Measurements from ENCODE around the gene SOD2. TPM values are rescaled to one million over a fixed set of nuclear protein-coding genes. Genes with fewer than 3 reads are reported as not detected.
A peak's percentile ranks its signal among the peaks of the same experiment; 100 is the strongest.

SOD2 gene
- total RNA-seq, 1 donor from 2014 or later, result 100 TPM

- Mint-ChIP-seq H3K9me3 (no peaks in the 10 kb centered on the region), H3K36me3 (peaks cover 29% of the 10 kb centered on the region), H3K4me1 (ENCODE audit: unreplicated experiment) (peaks cover 16% of the 10 kb centered on the region), H3K4me3 (no peak overlapping the region), H3K27ac (peak overlapping the region; percentile 1), H3K27me3 (no peaks in the 10 kb centered on the region)
- TF ChIP-seq, protein P1, sequence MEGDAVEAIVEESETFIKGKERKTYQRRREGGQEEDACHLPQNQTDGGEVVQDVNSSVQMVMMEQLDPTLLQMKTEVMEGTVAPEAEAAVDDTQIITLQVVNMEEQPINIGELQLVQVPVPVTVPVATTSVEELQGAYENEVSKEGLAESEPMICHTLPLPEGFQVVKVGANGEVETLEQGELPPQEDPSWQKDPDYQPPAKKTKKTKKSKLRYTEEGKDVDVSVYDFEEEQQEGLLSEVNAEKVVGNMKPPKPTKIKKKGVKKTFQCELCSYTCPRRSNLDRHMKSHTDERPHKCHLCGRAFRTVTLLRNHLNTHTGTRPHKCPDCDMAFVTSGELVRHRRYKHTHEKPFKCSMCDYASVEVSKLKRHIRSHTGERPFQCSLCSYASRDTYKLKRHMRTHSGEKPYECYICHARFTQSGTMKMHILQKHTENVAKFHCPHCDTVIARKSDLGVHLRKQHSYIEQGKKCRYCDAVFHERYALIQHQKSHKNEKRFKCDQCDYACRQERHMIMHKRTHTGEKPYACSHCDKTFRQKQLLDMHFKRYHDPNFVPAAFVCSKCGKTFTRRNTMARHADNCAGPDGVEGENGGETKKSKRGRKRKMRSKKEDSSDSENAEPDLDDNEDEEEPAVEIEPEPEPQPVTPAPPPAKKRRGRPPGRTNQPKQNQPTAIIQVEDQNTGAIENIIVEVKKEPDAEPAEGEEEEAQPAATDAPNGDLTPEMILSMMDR (conservative IDR thresholded peaks at IDR 0.05), result no peak
- DNase-seq (ENCODE audit: extremely low spot score, unreplicated experiment), result no peak
Observed at GRCh38 chr6:159689001-159689400, 4.0 kb downstream of the SOD2 start.

- no peak for DNase-seq (ENCODE audit: extremely low spot score, unreplicated experiment)
- H3K27ac Mint-ChIP-seq, result peak overlapping the region; percentile 1
- no peaks in the 10 kb centered on the region for H3K27me3 Mint-ChIP-seq
- TF ChIP-seq, protein P1 (conservative IDR thresholded peaks at IDR 0.05), result no peak
- no peaks in the 10 kb centered on the region for H3K9me3 Mint-ChIP-seq
- H3K36me3 Mint-ChIP-seq, result peaks cover 29% of the 10 kb centered on the region
- no peak overlapping the region for H3K4me3 Mint-ChIP-seq
- peaks cover 13% of the 10 kb centered on the region for H3K4me1 Mint-ChIP-seq (ENCODE audit: unreplicated experiment)
Observed at GRCh38 chr6:159688266-159688905, 4.7 kb downstream of the SOD2 start.

DNA sequence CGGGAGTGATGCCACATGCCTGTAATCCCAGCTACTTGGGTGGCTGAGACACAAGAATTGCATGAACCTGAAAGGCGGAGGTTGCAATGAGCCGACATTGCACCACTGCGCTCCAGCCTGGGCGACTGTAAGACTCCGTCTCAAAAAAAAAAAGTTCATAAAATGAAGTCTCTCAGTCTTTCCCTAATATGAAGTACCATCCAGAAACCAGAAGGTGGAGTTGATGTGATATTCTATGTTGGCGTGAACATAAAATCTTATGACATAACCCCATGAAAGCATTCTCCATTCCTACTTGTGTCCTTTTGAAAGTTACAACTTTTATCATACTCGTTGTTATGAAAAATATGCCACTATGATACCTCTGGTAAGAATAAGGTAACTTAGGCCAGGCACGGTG is 5.7 kb downstream of the SOD2 start:
- TF ChIP-seq, protein P1 (conservative IDR thresholded peaks at IDR 0.05), result peak; percentile 27

DNA sequence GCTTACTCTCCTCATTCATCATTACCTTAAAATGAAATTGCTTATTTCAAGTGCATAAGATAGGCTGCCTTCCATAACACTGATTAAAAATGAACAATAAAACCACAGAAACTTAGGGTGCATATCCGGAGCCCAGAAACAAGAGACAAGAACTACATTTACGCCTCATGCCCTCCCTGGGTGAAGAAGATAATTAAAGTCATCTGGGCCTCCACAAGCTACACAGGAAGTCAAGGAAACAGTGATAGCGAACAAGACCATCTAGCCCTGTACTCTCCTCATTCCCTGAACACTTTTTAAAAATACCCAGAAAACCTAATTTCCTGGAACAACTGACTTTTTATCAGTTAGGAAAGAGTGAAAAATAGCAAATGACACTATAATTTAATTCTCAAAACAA is 6.3 kb downstream of the SOD2 start:
- peaks cover 34% of the 10 kb centered on the region for H3K36me3 Mint-ChIP-seq
- no peak for DNase-seq (ENCODE audit: extremely low spot score, unreplicated experiment)
- TF ChIP-seq, protein P1 (conservative IDR thresholded peaks at IDR 0.05), result no peak
- no peaks in the 10 kb centered on the region for H3K27me3 Mint-ChIP-seq
- no peak overlapping the region for H3K27ac Mint-ChIP-seq
- peaks cover 10% of the 10 kb centered on the region for H3K4me1 Mint-ChIP-seq (ENCODE audit: unreplicated experiment)
- no peak overlapping the region for H3K4me3 Mint-ChIP-seq
- H3K9me3 Mint-ChIP-seq, result no peaks in the 10 kb centered on the region

More for the DNA sequence above, 5.7 kb downstream of the SOD2 start:
- no peak overlapping the region for H3K27ac Mint-ChIP-seq
- peaks cover 13% of the 10 kb centered on the region for H3K4me1 Mint-ChIP-seq (ENCODE audit: unreplicated experiment)
- no peak for DNase-seq (ENCODE audit: extremely low spot score, unreplicated experiment)
- no peaks in the 10 kb centered on the region for H3K9me3 Mint-ChIP-seq
- H3K27me3 Mint-ChIP-seq, result no peaks in the 10 kb centered on the region
- no peak overlapping the region for H3K4me3 Mint-ChIP-seq
- H3K36me3 Mint-ChIP-seq, result peaks cover 30% of the 10 kb centered on the region

DNA sequence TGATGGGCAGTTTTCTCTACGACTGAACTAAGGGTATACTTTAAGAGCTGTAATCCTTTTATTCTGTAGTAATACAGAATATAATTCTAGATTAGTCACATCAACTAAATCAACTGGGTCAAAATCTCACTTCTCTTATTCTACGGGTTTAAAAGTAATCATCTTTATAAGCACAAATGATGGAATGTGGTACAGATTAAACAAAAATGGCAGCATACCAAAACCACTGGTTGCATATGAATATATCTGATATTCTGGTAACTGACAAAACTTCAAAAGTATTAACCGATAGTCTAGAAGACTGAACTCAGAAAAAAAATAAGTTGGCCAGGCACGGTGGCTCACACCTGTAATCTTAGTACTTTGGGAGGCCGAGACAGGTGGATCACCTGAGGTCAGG is 7.0 kb downstream of the SOD2 start:
- Mint-ChIP-seq H3K27ac (no peak overlapping the region), H3K4me3 (no peak overlapping the region), H3K27me3 (no peaks in the 10 kb centered on the region), H3K36me3 (peaks cover 31% of the 10 kb centered on the region), H3K4me1 (ENCODE audit: unreplicated experiment) (peaks cover 5% of the 10 kb centered on the region), H3K9me3 (no peaks in the 10 kb centered on the region)
- TF ChIP-seq, protein P1 (conservative IDR thresholded peaks at IDR 0.05), result no peak
- DNase-seq (ENCODE audit: extremely low spot score, unreplicated experiment), result no peak

- no peak overlapping the region for H3K4me3 Mint-ChIP-seq
Observed at GRCh38 chr6:159684013-159684304, 9.1 kb downstream of the SOD2 start.

More at GRCh38 chr6:159684013-159684304, 9.1 kb downstream of the SOD2 start:
- DNase-seq (ENCODE audit: extremely low spot score, unreplicated experiment), result no peak
- H3K4me1 Mint-ChIP-seq (ENCODE audit: unreplicated experiment), result peaks cover 7% of the 10 kb centered on the region
- H3K36me3 Mint-ChIP-seq, result peaks cover 34% of the 10 kb centered on the region
- no peaks in the 10 kb centered on the region for H3K9me3 Mint-ChIP-seq
- no peak overlapping the region for H3K27ac Mint-ChIP-seq
- no peaks in the 10 kb centered on the region for H3K27me3 Mint-ChIP-seq
- TF ChIP-seq, protein P1 (conservative IDR thresholded peaks at IDR 0.05), result no peak

Measured in type B pancreatic cell (in vitro differentiated cells).